WTC11 (cell line): Measurements from ENCODE around the gene HDLBP. TPM values are rescaled to one million over a fixed set of nuclear protein-coding genes. Genes with fewer than 3 reads are reported as not detected.

Experiments
- ATAC-seq: fragments of 200-7000 bp; cut with Tn5 transposase; 2 replicates; pipeline ENCODE4 v1.10.0; 2021; ENCODE audit warnings: mild to moderate bottlenecking, moderate library complexity
- CTCF ChIA-PET: fragments of 300-600 bp; sonication (Branson Sonifier 250); formaldehyde crosslinking; loops from one replicate; lab custom pipeline; 2021; ENCODE audit warnings: antibody characterized with exemption; lab: Charles Lee
- POLR2A ChIA-PET: fragments of 350-600 bp; sonication (Branson Sonifier 250); formaldehyde crosslinking; loops from one replicate; lab custom pipeline; 2021; ENCODE audit warnings: antibody characterized with exemption; lab: Charles Lee
- DNase-seq: peaks from one replicate; pipeline ENCODE4 v3.0.0; 2021; ENCODE audit warnings: low spot score
- H3K27ac Mint-ChIP-seq: 2 replicates; pipeline ENCODE4 v1.8.0; 2021; ENCODE audit warnings: mixed read lengths
- H3K27me3 Mint-ChIP-seq: 2 replicates; pipeline ENCODE4 v1.8.0; 2021; ENCODE audit warnings: low read depth, mild to moderate bottlenecking, moderate library complexity, mixed read lengths
- H3K36me3 Mint-ChIP-seq: 2 replicates; pipeline ENCODE4 v1.8.0; 2021; ENCODE audit warnings: mixed read lengths
- H3K4me1 Mint-ChIP-seq: 2 replicates; pipeline ENCODE4 v1.8.0; 2022; ENCODE audit warnings: mixed read lengths
- H3K4me3 Mint-ChIP-seq: 2 replicates; pipeline ENCODE4 v1.8.0; 2021; ENCODE audit warnings: mild to moderate bottlenecking, moderate library complexity, mixed read lengths
- H3K9me3 Mint-ChIP-seq: 2 replicates; pipeline ENCODE4 v1.8.0; 2021; ENCODE audit warnings: mixed read lengths
- CREM ChIP-seq: sonication (generic); formaldehyde crosslinking; IDR thresholded peaks from 2 replicates; pipeline ENCODE4 v1.8.1; 2022; ENCODE audit warnings: mild to moderate bottlenecking, missing genetic modification reagents, moderate library complexity
- CTCF ChIP-seq: fragments of 200-600 bp; IDR thresholded peaks from 2 replicates; pipeline ENCODE4 v1.8.0; 2022; ENCODE audit warnings: antibody characterized with exemption
- EMX1 ChIP-seq: fragments of 250-450 bp; sonication (Bioruptor Pico); IDR thresholded peaks from 2 replicates; pipeline ENCODE4 v1.8.0; 2021; ENCODE audit warnings: mild to moderate bottlenecking
- ESRRA ChIP-seq: sonication (generic); formaldehyde crosslinking; IDR thresholded peaks from 2 replicates; pipeline ENCODE4 v1.8.1; 2022; ENCODE audit warnings: mild to moderate bottlenecking, missing genetic modification reagents, borderline replicate concordance
- FOXP4 ChIP-seq: sonication (generic); formaldehyde crosslinking; IDR thresholded peaks from 2 replicates; pipeline ENCODE4 v1.8.0; 2022; ENCODE audit warnings: mild to moderate bottlenecking, missing genetic modification reagents
- RORB ChIP-seq: fragments of 250-450 bp; sonication (Bioruptor Pico); IDR thresholded peaks from 2 replicates; pipeline ENCODE4 v1.9.0; 2021; ENCODE audit warnings: mild to moderate bottlenecking
- SMAD4 ChIP-seq: sonication (generic); formaldehyde crosslinking; IDR thresholded peaks from 2 replicates; pipeline ENCODE4 v1.8.0; 2022; ENCODE audit warnings: mild to moderate bottlenecking, missing genetic modification reagents
- ZNF138 ChIP-seq: sonication (generic); formaldehyde crosslinking; conservative IDR thresholded peaks from 2 replicates; pipeline ENCODE4 v1.8.1; 2022; ENCODE audit warnings: mild to moderate bottlenecking, moderate library complexity, missing genetic modification reagents
- ZNF416 ChIP-seq: fragments of 250-450 bp; sonication (Bioruptor Pico); IDR thresholded peaks from 2 replicates; pipeline ENCODE4 v1.9.0; 2021; ENCODE audit warnings: mild to moderate bottlenecking, inconsistent platforms
- ZSCAN18 ChIP-seq: fragments of 250-450 bp; sonication (Bioruptor Pico); IDR thresholded peaks from 2 replicates; pipeline ENCODE4 v2.1.2; 2022; ENCODE audit warnings: mild to moderate bottlenecking, moderate library complexity
- total RNA-seq: library from RNA; stranded (reverse); gene quantifications from 3 replicates; pipeline ENCODE4 v1.2.3, GENCODE V29; 2021
- TF ChIP-seq, protein P1 (sequence below): sonication (generic); formaldehyde crosslinking; IDR thresholded peaks from 2 replicates; pipeline ENCODE4 v1.8.0; 2022; ENCODE audit warnings: mild to moderate bottlenecking, missing genetic modification reagents
- TF ChIP-seq, protein P2 (sequence below): fragments of 250-450 bp; sonication (Bioruptor Pico); IDR thresholded peaks from 2 replicates; pipeline ENCODE4 v1.9.0; 2021; ENCODE audit warnings: moderate library complexity, mild to moderate bottlenecking, inconsistent platforms, borderline replicate concordance
- TF ChIP-seq, protein P3 (sequence below): sonication (generic); formaldehyde crosslinking; conservative IDR thresholded peaks from 2 replicates; pipeline ENCODE4 v1.8.1; 2023; ENCODE audit warnings: mild to moderate bottlenecking, low read depth, missing genetic modification reagents, moderate library complexity
- TF ChIP-seq, protein P4 (sequence below): sonication (generic); formaldehyde crosslinking; IDR thresholded peaks from 2 replicates; pipeline ENCODE4 v1.8.1; 2023; ENCODE audit warnings: mild to moderate bottlenecking, missing genetic modification reagents, borderline replicate concordance
- TF ChIP-seq, protein P5 (sequence below): sonication (generic); formaldehyde crosslinking; IDR thresholded peaks from 2 replicates; pipeline ENCODE4 v1.8.1; 2023; ENCODE audit warnings: mild to moderate bottlenecking, missing genetic modification reagents, moderate library complexity

The HDLBP gene
- total RNA-seq, 1 experiment from 2014 or later: 368 TPM

- TF ChIP-seq FOXP4 (CRISPR knock-in tag) (no peak), RORB (no peak), ZSCAN18 (CRISPR knock-in tag) (no peak)
- TF ChIP-seq, protein P1, sequence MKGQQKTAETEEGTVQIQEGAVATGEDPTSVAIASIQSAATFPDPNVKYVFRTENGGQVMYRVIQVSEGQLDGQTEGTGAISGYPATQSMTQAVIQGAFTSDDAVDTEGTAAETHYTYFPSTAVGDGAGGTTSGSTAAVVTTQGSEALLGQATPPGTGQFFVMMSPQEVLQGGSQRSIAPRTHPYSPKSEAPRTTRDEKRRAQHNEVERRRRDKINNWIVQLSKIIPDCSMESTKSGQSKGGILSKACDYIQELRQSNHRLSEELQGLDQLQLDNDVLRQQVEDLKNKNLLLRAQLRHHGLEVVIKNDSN (CRISPR knock-in tag): no peak
Measured at GRCh38 chr2:241237949-241238371, 77.5 kb downstream of the HDLBP start (continued).

GRCh38 chr2:241237047-241237446, 78.4 kb downstream of the HDLBP start:
- peak overlapping the region; percentile 78 for H3K27ac Mint-ChIP-seq
- no peak for DNase-seq
- ChIA-PET CTCF (no interaction called here), POLR2A (no interaction called here)
- ATAC-seq: no peak
- no peak overlapping the region for H3K4me3 Mint-ChIP-seq
- H3K36me3 Mint-ChIP-seq: peaks cover 92% of the 10 kb centered on the region
- H3K9me3 Mint-ChIP-seq: no peaks in the 10 kb centered on the region
- TF ChIP-seq ESRRA (CRISPR knock-in tag): no peak
- H3K27me3 Mint-ChIP-seq: no peaks in the 10 kb centered on the region
- no peaks in the 10 kb centered on the region for H3K4me1 Mint-ChIP-seq

- CTCF ChIA-PET: no interaction called here
- H3K4me1 Mint-ChIP-seq: no peaks in the 10 kb centered on the region
- POLR2A ChIA-PET: no interaction called here
- no peak overlapping the region for H3K27ac Mint-ChIP-seq
- H3K4me3 Mint-ChIP-seq: no peak overlapping the region
- no peaks in the 10 kb centered on the region for H3K9me3 Mint-ChIP-seq
- no peaks in the 10 kb centered on the region for H3K27me3 Mint-ChIP-seq
- no peak for ATAC-seq
- no peak for DNase-seq
- H3K36me3 Mint-ChIP-seq: peaks cover 93% of the 10 kb centered on the region
- no peak for TF ChIP-seq CREM (CRISPR knock-in tag)
- no peak for TF ChIP-seq EMX1
- TF ChIP-seq ZNF416: no peak
- TF ChIP-seq, protein P2, sequence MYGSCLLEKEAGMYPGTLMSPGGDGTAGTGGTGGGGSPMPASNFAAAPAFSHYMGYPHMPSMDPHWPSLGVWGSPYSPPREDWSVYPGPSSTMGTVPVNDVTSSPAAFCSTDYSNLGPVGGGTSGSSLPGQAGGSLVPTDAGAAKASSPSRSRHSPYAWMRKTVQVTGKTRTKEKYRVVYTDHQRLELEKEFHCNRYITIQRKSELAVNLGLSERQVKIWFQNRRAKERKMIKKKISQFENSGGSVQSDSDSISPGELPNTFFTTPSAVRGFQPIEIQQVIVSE (CRISPR knock-in tag): no peak
- TF ChIP-seq CTCF: no peak
- TF ChIP-seq, protein P3, sequence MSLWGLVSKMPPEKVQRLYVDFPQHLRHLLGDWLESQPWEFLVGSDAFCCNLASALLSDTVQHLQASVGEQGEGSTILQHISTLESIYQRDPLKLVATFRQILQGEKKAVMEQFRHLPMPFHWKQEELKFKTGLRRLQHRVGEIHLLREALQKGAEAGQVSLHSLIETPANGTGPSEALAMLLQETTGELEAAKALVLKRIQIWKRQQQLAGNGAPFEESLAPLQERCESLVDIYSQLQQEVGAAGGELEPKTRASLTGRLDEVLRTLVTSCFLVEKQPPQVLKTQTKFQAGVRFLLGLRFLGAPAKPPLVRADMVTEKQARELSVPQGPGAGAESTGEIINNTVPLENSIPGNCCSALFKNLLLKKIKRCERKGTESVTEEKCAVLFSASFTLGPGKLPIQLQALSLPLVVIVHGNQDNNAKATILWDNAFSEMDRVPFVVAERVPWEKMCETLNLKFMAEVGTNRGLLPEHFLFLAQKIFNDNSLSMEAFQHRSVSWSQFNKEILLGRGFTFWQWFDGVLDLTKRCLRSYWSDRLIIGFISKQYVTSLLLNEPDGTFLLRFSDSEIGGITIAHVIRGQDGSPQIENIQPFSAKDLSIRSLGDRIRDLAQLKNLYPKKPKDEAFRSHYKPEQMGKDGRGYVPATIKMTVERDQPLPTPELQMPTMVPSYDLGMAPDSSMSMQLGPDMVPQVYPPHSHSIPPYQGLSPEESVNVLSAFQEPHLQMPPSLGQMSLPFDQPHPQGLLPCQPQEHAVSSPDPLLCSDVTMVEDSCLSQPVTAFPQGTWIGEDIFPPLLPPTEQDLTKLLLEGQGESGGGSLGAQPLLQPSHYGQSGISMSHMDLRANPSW: no peak
- TF ChIP-seq SMAD4: no peak
- no peak for TF ChIP-seq ZNF138 (CRISPR knock-in tag)
- TF ChIP-seq FOXP4 (CRISPR knock-in tag): no peak
- TF ChIP-seq, protein P4, sequence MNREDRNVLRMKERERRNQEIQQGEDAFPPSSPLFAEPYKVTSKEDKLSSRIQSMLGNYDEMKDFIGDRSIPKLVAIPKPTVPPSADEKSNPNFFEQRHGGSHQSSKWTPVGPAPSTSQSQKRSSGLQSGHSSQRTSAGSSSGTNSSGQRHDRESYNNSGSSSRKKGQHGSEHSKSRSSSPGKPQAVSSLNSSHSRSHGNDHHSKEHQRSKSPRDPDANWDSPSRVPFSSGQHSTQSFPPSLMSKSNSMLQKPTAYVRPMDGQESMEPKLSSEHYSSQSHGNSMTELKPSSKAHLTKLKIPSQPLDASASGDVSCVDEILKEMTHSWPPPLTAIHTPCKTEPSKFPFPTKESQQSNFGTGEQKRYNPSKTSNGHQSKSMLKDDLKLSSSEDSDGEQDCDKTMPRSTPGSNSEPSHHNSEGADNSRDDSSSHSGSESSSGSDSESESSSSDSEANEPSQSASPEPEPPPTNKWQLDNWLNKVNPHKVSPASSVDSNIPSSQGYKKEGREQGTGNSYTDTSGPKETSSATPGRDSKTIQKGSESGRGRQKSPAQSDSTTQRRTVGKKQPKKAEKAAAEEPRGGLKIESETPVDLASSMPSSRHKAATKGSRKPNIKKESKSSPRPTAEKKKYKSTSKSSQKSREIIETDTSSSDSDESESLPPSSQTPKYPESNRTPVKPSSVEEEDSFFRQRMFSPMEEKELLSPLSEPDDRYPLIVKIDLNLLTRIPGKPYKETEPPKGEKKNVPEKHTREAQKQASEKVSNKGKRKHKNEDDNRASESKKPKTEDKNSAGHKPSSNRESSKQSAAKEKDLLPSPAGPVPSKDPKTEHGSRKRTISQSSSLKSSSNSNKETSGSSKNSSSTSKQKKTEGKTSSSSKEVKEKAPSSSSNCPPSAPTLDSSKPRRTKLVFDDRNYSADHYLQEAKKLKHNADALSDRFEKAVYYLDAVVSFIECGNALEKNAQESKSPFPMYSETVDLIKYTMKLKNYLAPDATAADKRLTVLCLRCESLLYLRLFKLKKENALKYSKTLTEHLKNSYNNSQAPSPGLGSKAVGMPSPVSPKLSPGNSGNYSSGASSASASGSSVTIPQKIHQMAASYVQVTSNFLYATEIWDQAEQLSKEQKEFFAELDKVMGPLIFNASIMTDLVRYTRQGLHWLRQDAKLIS: no peak
- TF ChIP-seq, protein P5, sequence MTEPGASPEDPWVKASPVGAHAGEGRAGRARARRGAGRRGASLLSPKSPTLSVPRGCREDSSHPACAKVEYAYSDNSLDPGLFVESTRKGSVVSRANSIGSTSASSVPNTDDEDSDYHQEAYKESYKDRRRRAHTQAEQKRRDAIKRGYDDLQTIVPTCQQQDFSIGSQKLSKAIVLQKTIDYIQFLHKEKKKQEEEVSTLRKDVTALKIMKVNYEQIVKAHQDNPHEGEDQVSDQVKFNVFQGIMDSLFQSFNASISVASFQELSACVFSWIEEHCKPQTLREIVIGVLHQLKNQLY: no peak
Measured at GRCh38 chr2:241235859-241236593, 79.4 kb downstream of the HDLBP start.
